ENCODE measurements around the gene TUSC2. TPM values are rescaled to one million over a fixed set of nuclear protein-coding genes. Genes with fewer than 3 reads are reported as not detected.

TUSC2 gene
- total RNA-seq, 1 experiment from 2014 or later = 34.4 TPM

DNA sequence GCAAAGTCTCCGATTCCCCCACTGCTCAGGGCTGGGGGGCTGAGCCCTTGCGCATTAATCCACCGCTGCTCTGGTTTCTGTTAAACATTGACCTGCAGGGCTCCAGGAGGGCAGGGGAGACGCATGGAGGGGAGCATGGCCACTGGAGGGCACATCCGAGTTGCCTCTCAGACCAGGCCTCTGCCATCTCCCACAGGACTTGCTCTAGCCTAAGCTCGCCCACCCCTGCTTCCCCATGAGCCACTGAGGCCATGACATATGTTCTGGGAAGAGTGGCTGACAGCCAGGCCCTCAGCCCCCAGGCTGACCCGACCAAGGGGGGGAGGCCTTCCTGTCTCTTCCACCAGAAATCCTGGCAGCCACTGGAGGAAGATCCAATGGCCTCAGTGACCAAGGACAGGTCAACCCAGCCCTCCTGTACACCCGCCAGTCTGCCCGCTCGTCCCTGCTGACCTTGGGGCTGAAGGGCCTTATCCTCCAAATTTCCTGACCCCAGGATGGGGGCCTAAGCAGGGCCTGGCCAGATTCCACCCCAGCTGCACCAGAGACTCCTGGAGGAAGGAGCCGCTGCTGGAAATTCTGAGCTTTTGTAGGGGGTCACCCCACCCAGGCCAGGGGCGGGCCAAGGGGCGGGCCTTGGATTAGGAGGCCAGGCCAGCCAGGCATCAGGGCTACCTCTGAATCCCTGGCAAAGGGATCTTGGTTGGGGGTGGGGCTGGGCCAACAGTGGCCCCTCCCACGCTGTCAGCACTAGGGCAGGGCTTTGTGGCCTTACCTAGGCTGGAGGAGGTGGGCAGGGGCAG lies 24.8 kb downstream of the TUSC2 start, which contains the start of gene HYAL1:
Gene HYAL1 (minus strand): TSS at position 562 of the 803 bp plus-strand sequence. CDS start 618 bp downstream, outside the sequence.
- in situ Hi-C loops (cut with HindIII; ENCODE audit: low pct_unique_long_range_greater_than_20kb, low sequenced_read_pairs) = no loop called here

DNA sequence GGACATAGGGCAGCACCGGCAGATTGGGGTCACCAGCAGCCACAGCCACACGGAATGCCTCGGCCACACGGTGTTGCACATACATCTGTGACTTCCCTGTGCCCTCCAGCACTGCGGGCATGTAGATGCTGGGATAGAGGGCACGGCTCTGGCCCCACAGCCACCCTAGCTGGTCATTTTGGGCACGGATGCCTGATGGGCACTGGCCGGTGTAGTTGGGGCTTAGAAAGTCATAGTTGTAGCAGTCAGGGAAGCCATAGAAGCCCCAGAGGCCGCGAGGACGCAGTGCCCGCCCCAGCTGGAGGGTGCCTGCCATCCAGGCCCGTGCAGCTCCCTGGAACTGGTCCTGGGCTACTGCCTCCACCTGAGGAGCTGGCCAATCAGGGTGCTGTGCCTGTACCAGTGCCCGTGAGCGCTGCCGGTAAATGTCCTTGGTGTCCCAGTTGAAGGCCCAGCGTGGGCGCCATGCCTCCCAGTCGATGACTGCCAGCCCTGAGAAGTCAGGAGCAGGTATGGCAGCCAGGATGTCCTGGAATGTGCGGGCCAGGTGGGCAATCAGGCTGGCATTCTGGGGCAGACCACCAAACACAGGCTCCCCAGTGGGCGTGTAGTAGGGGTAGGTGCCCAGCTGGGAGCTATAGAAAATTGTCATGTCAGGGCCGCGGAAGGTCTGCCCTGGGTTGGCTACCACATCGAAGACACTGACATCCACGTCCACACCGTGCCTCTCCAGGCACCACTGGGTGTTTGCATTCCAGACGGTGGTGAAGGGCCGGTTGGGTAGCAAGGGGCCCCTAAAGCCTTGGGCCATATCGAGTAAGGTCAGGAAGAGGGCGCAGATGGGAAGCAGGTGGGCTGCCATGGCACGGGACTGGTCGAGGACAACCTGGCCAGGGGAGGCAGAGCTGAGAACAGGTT lies 25.7 kb downstream of the TUSC2 start:
- no peak for DNase-seq (ENCODE audit: low read depth, low spot score)
- in situ Hi-C loops (cut with HindIII; ENCODE audit: low pct_unique_long_range_greater_than_20kb, low sequenced_read_pairs) = no loop called here

More for the DNA sequence above, 24.8 kb downstream of the TUSC2 start, which contains the start of gene HYAL1:
- DNase-seq (ENCODE audit: low read depth, low spot score) = peak; percentile 49

- in situ Hi-C loops (cut with HindIII; ENCODE audit: low pct_unique_long_range_greater_than_20kb, low sequenced_read_pairs) = no loop called here
- no peak for DNase-seq (ENCODE audit: low read depth, low spot score)
Observed at GRCh38 chr3:50300681-50301254, 27.3 kb downstream of the TUSC2 start.

DNA sequence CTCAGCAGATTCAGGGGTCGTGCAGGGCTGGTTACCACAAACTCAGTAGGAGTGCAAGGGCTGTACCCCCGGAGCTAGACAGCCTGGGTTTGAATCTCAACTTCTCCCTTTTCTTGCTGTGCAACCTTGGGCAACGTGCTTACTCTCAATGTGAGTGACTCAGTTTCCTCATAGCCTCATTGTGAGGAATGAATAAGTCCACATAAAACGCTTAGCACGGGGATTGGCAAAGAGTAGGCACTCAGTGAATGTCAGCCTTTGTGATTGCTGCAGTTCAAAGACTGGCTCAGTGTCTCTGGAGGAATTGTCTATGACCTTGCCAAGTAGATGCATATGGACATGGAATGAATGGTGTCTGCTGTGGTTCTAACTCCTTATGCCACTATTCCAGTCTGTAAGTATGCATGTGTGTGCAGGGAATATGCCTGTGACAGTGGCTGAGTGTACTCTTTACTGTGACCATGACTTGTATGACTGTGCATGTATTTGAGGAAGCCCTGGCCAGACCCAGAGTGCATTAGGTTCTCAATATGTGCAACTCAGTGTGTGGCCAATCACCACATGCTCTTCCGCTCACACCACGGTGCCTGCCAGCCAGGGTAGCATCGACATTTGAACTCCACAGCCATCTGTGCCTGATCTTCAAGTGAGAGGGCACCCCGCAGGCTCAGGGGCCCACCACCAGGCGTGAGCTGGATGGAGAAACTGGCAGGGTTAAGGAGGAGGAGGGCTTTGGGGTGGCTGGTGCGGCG lies 27.9 kb downstream of the TUSC2 start:
- in situ Hi-C loops (cut with HindIII; ENCODE audit: low pct_unique_long_range_greater_than_20kb, low sequenced_read_pairs) = no loop called here
- DNase-seq (ENCODE audit: low read depth, low spot score) = peak; percentile 71

- in situ Hi-C loops (cut with HindIII; ENCODE audit: low pct_unique_long_range_greater_than_20kb, low sequenced_read_pairs) = no loop called here
- no peak for DNase-seq (ENCODE audit: low read depth, low spot score)
Observed at GRCh38 chr3:50299638-50299928, 28.4 kb downstream of the TUSC2 start.

- peak; percentile 99 for DNase-seq (ENCODE audit: low read depth, low spot score)
- in situ Hi-C loops (cut with HindIII; ENCODE audit: low pct_unique_long_range_greater_than_20kb, low sequenced_read_pairs) = no loop called here
Observed at GRCh38 chr3:50298836-50299637, 29.0 kb downstream of the TUSC2 start, which contains the start of the genes HYAL3 and NAA80. TSS of gene HYAL3 (minus strand) at chr3:50299405. CDS start at chr3:50295602, 3,803 bp downstream. TSS of gene NAA80 (minus strand) at chr3:50299405. CDS start at chr3:50297463, 1,942 bp downstream.

GRCh38 chr3:50297896-50298725 lies 29.9 kb downstream of the TUSC2 start:
- in situ Hi-C loops (cut with HindIII; ENCODE audit: low pct_unique_long_range_greater_than_20kb, low sequenced_read_pairs) = no loop called here
- peak; percentile 26 for DNase-seq (ENCODE audit: low read depth, low spot score)

- no peak for DNase-seq (ENCODE audit: low read depth, low spot score)
- in situ Hi-C loops (cut with HindIII; ENCODE audit: low pct_unique_long_range_greater_than_20kb, low sequenced_read_pairs) = no loop called here
Observed at GRCh38 chr3:50297384-50297775, 30.6 kb downstream of the TUSC2 start.

DNA sequence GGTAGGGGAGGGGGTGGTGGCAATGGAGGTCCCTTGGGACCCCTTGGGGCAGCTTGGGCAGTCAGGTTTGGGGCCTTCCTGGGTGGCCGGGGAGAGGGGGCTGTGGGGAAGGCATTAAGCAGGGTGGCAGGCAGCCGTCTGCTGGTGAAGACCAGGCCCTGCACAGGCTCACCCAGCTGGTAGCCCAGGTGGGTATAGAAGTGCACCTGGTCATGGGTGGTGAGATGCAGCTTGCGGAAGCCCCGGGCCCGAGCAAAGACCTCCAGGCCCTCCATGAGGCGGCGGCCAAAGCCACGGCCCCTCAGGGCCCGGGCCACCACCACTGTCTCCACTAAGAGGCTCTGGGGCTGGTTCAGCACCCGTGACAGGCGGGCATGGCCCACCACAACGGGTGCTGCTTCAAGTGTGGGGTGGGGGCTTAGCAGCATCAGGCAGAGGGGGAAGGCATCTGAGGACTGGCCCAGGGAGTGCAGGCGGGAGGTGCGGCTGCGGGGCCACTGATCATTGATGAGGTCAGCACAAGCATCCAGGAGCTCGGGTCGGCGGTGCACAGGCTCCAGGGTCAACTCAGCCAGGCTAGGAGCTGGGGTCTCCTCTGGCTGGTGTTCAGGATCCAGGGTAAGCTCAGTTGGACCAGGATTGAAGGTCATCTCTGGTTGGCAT lies 31.2 kb downstream of the TUSC2 start:
- no peak for DNase-seq (ENCODE audit: low read depth, low spot score)
- in situ Hi-C loops (cut with HindIII; ENCODE audit: low pct_unique_long_range_greater_than_20kb, low sequenced_read_pairs) = no loop called here

DNA sequence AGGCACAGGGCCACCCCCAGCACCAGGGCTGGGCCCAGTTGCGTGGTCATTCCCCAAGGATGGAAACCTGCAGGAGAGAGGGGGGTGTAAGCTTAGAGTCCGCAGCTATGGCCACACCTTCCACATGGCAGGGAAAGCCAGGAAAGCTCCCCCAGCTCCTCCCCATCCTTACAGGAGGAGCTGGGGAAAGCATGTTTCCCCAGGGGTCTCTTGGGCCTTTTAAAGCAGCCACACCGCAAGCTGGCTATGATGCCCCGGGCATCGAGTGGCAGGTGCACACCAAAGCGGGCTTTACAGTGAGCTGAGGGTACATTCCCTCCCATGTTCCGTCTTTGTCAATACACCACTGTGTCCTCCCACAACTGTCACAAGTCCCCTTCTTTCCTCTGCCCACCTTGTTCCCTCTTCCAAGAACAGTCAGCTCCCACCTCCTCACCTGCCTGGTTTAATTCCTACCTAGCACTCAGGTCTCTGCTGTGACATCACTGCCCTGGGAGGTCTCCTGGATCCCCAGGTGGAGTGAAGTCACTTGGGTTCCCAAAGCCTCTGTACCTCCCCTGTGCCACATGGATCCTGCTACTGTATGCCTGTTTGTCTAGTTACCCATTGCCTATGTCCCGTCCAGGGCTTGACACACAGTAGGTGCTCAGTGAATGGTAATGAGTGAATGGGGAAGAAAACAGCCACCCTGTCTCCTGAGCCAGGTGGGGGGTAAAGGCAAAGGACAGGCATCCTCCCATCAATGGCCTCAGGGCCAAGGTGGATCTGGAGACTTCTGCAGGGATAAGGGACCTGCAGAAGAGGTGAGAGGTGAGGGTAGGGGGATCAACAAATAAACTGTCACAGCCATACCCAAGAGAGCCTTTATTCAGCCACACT lies 32.2 kb downstream of the TUSC2 start:
- in situ Hi-C loops (cut with HindIII; ENCODE audit: low pct_unique_long_range_greater_than_20kb, low sequenced_read_pairs) = no loop called here
- DNase-seq (ENCODE audit: low read depth, low spot score) = no peak

GRCh38 chr3:50294492-50295403 lies 33.3 kb downstream of the TUSC2 start:
- in situ Hi-C loops (cut with HindIII; ENCODE audit: low pct_unique_long_range_greater_than_20kb, low sequenced_read_pairs) = no loop called here
- DNase-seq (ENCODE audit: low read depth, low spot score) = no peak

DNA sequence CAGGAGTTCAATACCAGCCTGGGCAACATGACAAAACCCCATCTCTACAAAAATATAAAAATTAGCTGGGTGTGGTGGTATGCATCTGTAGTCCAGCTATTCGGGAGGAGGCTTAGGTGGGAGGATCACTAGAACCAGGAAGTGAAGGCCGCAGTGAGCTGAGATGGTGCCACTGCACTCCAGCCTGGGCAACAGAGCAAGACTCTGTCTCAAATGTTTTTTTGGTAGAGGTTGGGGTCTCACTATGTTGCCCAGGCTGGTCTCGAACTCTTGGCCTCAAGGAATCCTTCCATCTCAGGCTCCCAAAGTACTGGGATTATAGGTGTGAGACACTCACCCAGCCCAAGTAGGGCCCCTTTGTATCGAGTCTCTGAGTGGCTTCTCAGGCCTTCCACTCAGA lies 33.9 kb downstream of the TUSC2 start:
- in situ Hi-C loops (cut with HindIII; ENCODE audit: low pct_unique_long_range_greater_than_20kb, low sequenced_read_pairs) = no loop called here
- no peak for DNase-seq (ENCODE audit: low read depth, low spot score)

- in situ Hi-C loops (cut with HindIII; ENCODE audit: low pct_unique_long_range_greater_than_20kb, low sequenced_read_pairs) = no loop called here
- DNase-seq (ENCODE audit: low read depth, low spot score) = no peak
Observed at GRCh38 chr3:50293079-50293801, 34.8 kb downstream of the TUSC2 start.

All from SK-MEL-5 (cell line).